ENCODE data around the gene TPRN. TPM values are rescaled to one million over a fixed set of nuclear protein-coding genes. Genes with fewer than 3 reads are reported as not detected.
A peak's percentile ranks its signal among the peaks of the same experiment; 100 is the strongest.
"Not testable (repeated sequence)": the region's sequence is repeated elsewhere in the genome, so short reads cannot be mapped to it uniquely, and the experiment has no call there.

Gene TPRN
- polyA plus RNA-seq, 4 donors = 34.1 to 98.4 (median 65.9) TPM

DNA sequence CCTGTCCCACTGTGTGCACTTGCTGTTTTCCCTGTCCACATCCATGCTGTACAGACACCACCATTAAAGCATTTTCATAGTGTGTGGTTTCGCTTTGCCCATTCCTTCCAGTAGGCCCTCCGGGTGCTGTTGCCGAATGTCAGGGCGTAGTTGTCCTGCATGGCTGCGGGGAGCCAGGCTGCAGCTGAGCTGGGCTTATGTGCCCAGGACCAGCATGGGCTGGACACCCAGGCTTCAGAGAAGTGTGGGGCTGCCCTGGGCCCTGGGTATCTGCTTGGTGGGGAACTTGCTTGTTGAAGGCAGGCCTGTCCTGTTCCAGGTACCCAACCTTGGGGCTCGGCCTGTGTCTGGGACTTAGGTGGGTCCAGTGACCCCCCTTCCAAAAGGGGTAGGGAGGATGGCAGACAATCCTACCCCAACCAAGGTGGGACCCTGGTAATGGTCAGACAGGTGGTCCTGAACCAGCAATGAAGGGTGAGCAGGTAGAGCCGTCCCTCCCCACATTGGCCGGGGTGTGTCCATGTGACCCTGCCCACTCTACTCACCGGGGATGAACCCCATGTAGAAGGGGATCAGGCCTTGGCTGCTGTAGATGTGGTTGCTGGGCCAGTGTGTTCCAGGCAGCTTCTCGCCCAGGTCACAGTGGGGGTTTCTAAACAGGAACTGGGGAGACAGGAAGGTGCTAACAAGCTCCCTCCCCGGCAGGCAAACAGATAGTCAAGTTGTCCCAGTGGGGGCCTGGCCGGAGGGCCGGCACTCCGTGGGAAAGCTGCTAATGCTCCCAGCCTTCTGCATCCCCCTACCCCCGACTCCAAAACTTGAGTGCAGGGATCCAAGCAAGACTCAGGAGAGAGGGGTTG lies 43.3 kb upstream of the TPRN start:
- Histone ChIP-seq H3K9me3 (ENCODE audit: control insufficient read depth in 2 of 2, insufficient read depth in 1 of 2, low read depth in 1 of 2, low read length in 1 of 2) (no peaks in the 10 kb centered on the region), H3K4me1 (ENCODE audit: control insufficient read depth in 3 of 3, insufficient read depth in 2 of 3, low read depth in 1 of 3, low read length in 2 of 3) (peaks cover 0 to 36% (median 4%) of the 10 kb centered on the region in 3 donors), H3K27me3 (ENCODE audit: control insufficient read depth in 3 of 3, insufficient read depth in 3 of 3, low read length in 3 of 3) (no peaks in the 10 kb centered on the region), H3K27ac (ENCODE audit: low read depth in 1 of 3, low read length in 2 of 3) (peak overlapping the region in 1 of 3 donors; percentile 5), H3K4me3 (ENCODE audit: low read depth in 1 of 3, low read length in 3 of 3) (peak overlapping the region in 1 of 3 donors; percentile 96), H3K36me3 (ENCODE audit: control insufficient read depth in 3 of 3, insufficient read depth in 2 of 3, low read depth in 1 of 3, low read length in 3 of 3) (peaks cover 4 to 30% (median 9%) of the 10 kb centered on the region in 3 donors)
- peak in 1 of 2 donors; percentile 27 for DNase-seq
- WGBS, 3 donors = 47 to 62% (median 57%) methylated on average over 15 of the region's 15 CpGs
- FAIRE-seq = no peak

DNA sequence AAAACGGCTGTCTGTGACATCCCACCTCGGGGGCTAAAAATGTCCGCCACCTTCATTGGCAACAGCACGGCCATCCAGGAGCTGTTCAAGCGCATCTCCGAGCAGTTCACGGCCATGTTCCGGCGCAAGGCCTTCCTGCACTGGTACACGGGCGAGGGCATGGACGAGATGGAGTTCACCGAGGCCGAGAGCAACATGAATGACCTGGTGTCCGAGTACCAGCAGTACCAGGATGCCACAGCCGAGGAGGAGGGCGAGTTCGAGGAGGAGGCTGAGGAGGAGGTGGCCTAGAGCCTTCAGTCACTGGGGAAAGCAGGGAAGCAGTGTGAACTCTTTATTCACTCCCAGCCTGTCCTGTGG lies 42.7 kb upstream of the TPRN start:
- DNase-seq; H3K9me3 ChIP-seq (ENCODE audit: control insufficient read depth in 2 of 2, insufficient read depth in 1 of 2, low read depth in 1 of 2, low read length in 1 of 2); H3K27ac ChIP-seq (ENCODE audit: low read depth in 1 of 3, low read length in 2 of 3); H3K27me3 ChIP-seq (ENCODE audit: control insufficient read depth in 3 of 3, insufficient read depth in 3 of 3, low read length in 3 of 3); FAIRE-seq: not testable (repeated sequence)
- Histone ChIP-seq H3K36me3 (ENCODE audit: control insufficient read depth in 3 of 3, insufficient read depth in 2 of 3, low read depth in 1 of 3, low read length in 3 of 3) (peaks cover 4 to 36% (median 9%) of the 10 kb centered on the region in 3 donors), H3K4me3 (ENCODE audit: low read depth in 1 of 3, low read length in 3 of 3) (peak overlapping the region in 2 of 3 donors; percentile 91 to 96), H3K4me1 (ENCODE audit: control insufficient read depth in 3 of 3, insufficient read depth in 2 of 3, low read depth in 1 of 3, low read length in 2 of 3) (peaks cover 0 to 42% (median 4%) of the 10 kb centered on the region in 3 donors)
- WGBS, 3 donors = 51 to 83% (median 67%) methylated on average over 15 to 18 of the region's 18 CpGs

DNA sequence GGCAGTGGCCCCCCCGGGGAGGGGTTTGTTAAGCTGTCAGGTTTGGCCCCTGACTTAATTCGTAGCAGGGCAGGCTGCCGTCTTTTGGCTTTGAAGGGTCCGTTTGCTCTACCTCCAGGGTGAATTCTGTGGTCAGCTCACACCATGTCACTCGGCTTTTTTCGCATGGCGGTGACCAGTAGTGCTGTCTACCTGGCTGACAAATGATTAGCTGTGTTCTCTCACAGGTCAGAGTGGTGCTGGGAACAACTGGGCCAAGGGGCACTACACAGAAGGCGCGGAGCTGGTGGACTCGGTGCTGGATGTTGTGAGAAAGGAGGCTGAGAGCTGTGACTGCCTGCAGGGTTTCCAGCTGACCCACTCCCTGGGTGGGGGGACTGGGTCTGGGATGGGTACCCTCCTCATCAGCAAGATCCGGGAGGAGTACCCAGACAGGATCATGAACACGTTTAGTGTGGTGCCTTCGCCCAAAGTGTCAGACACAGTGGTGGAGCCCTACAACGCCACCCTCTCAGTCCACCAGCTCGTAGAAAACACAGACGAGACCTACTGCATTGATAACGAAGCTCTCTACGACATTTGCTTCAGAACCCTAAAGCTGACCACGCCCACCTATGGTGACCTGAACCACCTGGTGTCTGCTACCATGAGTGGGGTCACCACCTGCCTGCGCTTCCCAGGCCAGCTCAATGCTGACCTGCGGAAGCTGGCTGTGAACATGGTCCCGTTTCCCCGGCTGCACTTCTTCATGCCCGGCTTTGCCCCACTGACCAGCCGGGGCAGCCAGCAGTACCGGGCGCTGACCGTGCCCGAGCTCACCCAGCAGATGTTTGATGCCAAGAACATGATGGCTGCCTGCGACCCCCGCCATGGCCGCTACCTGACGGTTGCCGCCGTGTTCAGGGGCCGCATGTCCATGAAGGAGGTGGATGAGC lies 42.0 kb upstream of the TPRN start:
- Histone ChIP-seq H3K4me3 (ENCODE audit: low read depth in 1 of 3, low read length in 3 of 3) (peak overlapping the region; percentile 88 to 96 (median 91)), H3K27ac (ENCODE audit: low read depth in 1 of 3, low read length in 2 of 3) (peak overlapping the region; percentile 82 to 96 (median 89)), H3K27me3 (ENCODE audit: control insufficient read depth in 3 of 3, insufficient read depth in 3 of 3, low read length in 3 of 3) (no peaks in the 10 kb centered on the region), H3K36me3 (ENCODE audit: control insufficient read depth in 3 of 3, insufficient read depth in 2 of 3, low read depth in 1 of 3, low read length in 3 of 3) (peaks cover 4 to 39% (median 9%) of the 10 kb centered on the region in 3 donors), H3K4me1 (ENCODE audit: control insufficient read depth in 3 of 3, insufficient read depth in 2 of 3, low read depth in 1 of 3, low read length in 2 of 3) (peaks cover 0 to 49% (median 4%) of the 10 kb centered on the region in 3 donors), H3K9me3 (ENCODE audit: control insufficient read depth in 2 of 2, insufficient read depth in 1 of 2, low read depth in 1 of 2, low read length in 1 of 2) (no peaks in the 10 kb centered on the region)
- FAIRE-seq (no peak), DNase-seq (no peak)
- WGBS, 3 donors = 16 to 60% (median 35%) methylated on average over 36 of the region's 36 CpGs

DNA sequence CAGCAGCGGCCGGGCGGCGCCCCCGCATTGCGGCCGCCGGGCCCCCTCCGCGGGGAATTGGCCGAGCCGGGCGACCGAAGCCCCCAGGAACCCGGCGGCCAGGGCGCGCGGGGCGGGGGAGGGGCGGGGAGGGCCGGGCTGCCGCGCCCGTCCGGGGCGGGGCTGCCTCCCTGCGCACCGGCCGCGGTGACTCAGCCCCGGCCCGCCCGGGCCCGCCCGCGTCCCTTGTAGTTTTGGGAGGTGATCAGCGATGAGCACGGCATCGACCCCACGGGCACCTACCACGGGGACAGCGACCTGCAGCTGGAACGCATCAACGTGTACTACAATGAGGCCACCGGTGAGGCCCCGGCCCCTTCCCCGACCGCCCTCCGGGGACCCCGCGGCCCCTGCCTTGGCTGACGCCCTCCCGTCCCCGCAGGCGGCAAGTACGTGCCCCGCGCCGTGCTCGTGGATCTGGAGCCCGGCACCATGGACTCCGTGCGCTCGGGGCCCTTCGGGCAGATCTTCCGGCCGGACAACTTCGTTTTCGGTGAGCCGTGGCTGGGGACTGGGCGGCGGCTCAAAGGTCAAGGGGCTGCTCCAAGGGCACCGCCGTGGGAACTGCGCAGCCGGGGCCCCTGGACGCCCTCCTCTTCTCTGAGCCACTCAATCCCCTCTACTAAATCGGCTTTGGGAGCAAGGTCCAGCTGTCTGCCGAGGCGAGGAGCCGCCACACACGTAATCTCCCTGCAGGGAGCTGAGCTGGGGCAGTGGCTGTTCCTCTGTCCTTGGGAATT lies 41.1 kb upstream of the TPRN start:
- Histone ChIP-seq H3K27me3 (ENCODE audit: control insufficient read depth in 3 of 3, insufficient read depth in 3 of 3, low read length in 3 of 3) (no peaks in the 10 kb centered on the region), H3K36me3 (ENCODE audit: control insufficient read depth in 3 of 3, insufficient read depth in 2 of 3, low read depth in 1 of 3, low read length in 3 of 3) (peaks cover 4 to 39% (median 9%) of the 10 kb centered on the region in 3 donors), H3K4me3 (ENCODE audit: low read depth in 1 of 3, low read length in 3 of 3) (peak overlapping the region; percentile 88 to 96 (median 91)), H3K27ac (ENCODE audit: low read depth in 1 of 3, low read length in 2 of 3) (peak overlapping the region; percentile 89 to 96 (median 92)), H3K9me3 (ENCODE audit: control insufficient read depth in 2 of 2, insufficient read depth in 1 of 2, low read depth in 1 of 2, low read length in 1 of 2) (no peaks in the 10 kb centered on the region), H3K4me1 (ENCODE audit: control insufficient read depth in 3 of 3, insufficient read depth in 2 of 3, low read depth in 1 of 3, low read length in 2 of 3) (peaks cover 0 to 58% (median 6%) of the 10 kb centered on the region in 3 donors)
- FAIRE-seq (no peak), DNase-seq (peak; percentile 75 to 76)
- WGBS, 3 donors = 0 to 2% (median 1%) methylated on average over 41 to 83 of the region's 83 CpGs

DNA sequence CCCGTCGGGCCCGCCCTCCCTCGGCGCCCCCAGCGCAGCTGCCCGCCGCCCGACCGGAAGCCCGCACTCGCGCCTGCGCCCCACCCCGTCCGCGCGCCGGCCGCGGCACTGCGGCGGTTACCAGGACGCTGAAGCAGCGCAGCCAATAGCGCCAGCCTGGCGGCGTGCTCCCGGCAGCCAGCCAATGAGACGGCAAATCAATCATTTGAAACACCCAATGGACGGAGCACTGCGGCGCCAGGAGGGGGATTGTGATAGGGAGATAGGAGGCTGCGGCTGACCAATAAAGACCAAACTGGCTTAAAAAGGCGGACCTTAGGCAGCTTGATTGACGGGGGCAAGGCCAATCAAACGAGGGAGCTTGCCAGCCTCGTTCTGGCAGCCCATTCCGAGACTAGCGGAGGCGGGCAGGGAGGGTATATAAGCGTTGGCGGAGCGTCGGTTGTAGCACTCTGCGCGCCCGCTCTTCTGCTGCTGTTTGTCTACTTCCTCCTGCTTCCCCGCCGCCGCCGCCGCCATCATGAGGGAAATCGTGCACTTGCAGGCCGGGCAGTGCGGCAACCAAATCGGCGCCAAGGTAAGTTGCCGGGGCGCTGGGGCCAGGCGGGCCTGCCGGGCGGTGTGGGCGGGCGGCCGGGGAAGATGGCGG lies 40.4 kb upstream of the TPRN start, which contains the start of gene TUBB4B:
TUBB4B (plus strand) TSS at position 447 of the 649 bp plus-strand sequence; CDS start at position 521, 74 bp downstream.
- H3K4me1 ChIP-seq (ENCODE audit: control insufficient read depth in 3 of 3, insufficient read depth in 2 of 3, low read depth in 1 of 3, low read length in 2 of 3) = peaks cover 0 to 61% (median 7%) of the 10 kb centered on the region in 3 donors
- H3K27me3 ChIP-seq (ENCODE audit: control insufficient read depth in 3 of 3, insufficient read depth in 3 of 3, low read length in 3 of 3) = no peaks in the 10 kb centered on the region
- peak within 1 kb of the TSS; percentile 88 to 96 (median 91) for H3K4me3 ChIP-seq (ENCODE audit: low read depth in 1 of 3, low read length in 3 of 3)
- DNase-seq (peak; percentile 99 to 100), FAIRE-seq (peak; percentile 39)
- WGBS, 3 donors = 0 to 1% (median 0%) methylated on average over 55 to 67 of the region's 67 CpGs
- no peaks in the 10 kb centered on the region for H3K9me3 ChIP-seq (ENCODE audit: control insufficient read depth in 2 of 2, insufficient read depth in 1 of 2, low read depth in 1 of 2, low read length in 1 of 2)
- peak within 1 kb of the TSS; percentile 96 to 98 (median 98) for H3K27ac ChIP-seq (ENCODE audit: low read depth in 1 of 3, low read length in 2 of 3)
- H3K36me3 ChIP-seq (ENCODE audit: control insufficient read depth in 3 of 3, insufficient read depth in 2 of 3, low read depth in 1 of 3, low read length in 3 of 3) = peaks cover 4 to 39% (median 9%) of the 10 kb centered on the region in 3 donors

DNA sequence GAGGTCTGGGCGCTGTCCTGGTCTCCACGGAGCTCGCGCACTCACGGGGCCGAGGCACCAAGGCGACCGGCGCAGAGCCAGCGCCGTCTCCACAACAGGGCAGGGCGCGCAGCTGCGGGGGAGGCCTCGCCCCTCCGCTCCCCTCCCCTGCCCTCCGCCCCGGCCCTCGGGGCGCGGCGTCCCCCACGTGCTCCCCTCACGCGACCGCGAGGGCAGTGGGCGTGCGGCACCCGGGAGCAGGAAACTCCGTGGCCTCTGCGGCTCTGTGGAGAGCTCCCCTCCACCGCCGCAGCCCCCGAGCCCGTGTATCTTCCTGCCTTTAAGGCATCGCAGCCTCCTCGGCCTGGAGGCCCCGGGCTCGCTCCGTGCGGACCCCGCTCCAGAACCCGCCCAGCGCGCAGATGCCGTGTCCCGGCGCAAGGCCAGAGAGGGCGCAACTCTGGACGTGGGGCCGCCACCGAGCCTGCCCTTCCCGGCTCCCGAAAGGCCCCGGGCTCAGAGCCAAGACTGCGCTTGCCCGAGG lies 39.8 kb upstream of the TPRN start:
- WGBS, 3 donors = 0% methylated on average over 42 to 58 of the region's 58 CpGs
- H3K36me3 ChIP-seq (ENCODE audit: control insufficient read depth in 3 of 3, insufficient read depth in 2 of 3, low read depth in 1 of 3, low read length in 3 of 3) = peaks cover 4 to 43% (median 9%) of the 10 kb centered on the region in 3 donors
- H3K27ac ChIP-seq (ENCODE audit: low read depth in 1 of 3, low read length in 2 of 3) = peak overlapping the region; percentile 96 to 98 (median 98)
- peak overlapping the region; percentile 62 to 71 (median 65) for H3K4me3 ChIP-seq (ENCODE audit: low read depth in 1 of 3, low read length in 3 of 3)
- DNase-seq (peak; percentile 75 to 93), FAIRE-seq (no peak)
- H3K4me1 ChIP-seq (ENCODE audit: control insufficient read depth in 3 of 3, insufficient read depth in 2 of 3, low read depth in 1 of 3, low read length in 2 of 3) = peaks cover 0 to 65% (median 7%) of the 10 kb centered on the region in 3 donors
- no peaks in the 10 kb centered on the region for H3K27me3 ChIP-seq (ENCODE audit: control insufficient read depth in 3 of 3, insufficient read depth in 3 of 3, low read length in 3 of 3)
- H3K9me3 ChIP-seq (ENCODE audit: control insufficient read depth in 2 of 2, insufficient read depth in 1 of 2, low read depth in 1 of 2, low read length in 1 of 2) = no peaks in the 10 kb centered on the region

DNA sequence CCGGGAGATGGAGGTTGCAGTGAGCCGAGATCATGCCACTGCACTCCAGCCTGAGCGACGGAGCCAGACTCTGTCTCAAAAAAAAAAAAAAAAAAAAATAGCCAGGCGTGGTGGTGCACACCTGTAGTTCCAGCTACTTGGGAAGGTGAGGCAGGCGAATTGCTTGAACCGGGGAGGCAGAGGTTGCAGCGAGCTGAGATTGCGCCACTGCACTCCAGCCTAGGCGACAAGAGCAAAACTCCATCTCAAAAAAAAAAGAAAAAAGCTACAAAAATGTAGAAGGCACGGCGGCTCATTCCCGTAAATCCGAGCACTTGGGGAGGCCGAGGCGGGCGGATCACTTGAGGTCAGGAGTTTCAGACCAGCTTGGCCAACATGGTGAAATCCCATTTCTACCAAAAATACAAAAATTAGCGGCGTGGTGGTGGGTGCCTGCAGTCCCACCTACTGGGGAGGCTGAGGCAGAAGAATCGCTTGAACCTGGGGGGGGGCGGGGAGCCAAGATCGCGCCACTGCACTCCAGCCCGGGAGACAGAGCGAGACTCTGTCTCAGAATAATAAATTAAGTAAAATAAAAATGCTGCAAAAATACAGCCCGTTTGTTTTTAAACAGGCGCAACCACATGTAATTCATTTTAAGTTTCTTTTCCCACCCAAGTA lies 39.1 kb upstream of the TPRN start:
- H3K4me3 ChIP-seq (ENCODE audit: low read depth in 1 of 3, low read length in 3 of 3) = peak overlapping the region; percentile 62 to 71 (median 65)
- peaks cover 0 to 67% (median 7%) of the 10 kb centered on the region in 3 donors for H3K4me1 ChIP-seq (ENCODE audit: control insufficient read depth in 3 of 3, insufficient read depth in 2 of 3, low read depth in 1 of 3, low read length in 2 of 3)
- not testable (repeated sequence) for H3K27me3 ChIP-seq (ENCODE audit: control insufficient read depth in 3 of 3, insufficient read depth in 3 of 3, low read length in 3 of 3); H3K9me3 ChIP-seq (ENCODE audit: control insufficient read depth in 2 of 2, insufficient read depth in 1 of 2, low read depth in 1 of 2, low read length in 1 of 2); FAIRE-seq; DNase-seq
- whole genome bisulfite sequencing, 3 donors = 34 to 46% (median 40%) methylated on average over 23 to 27 of the region's 27 CpGs
- H3K27ac ChIP-seq (ENCODE audit: low read depth in 1 of 3, low read length in 2 of 3) = peak overlapping the region; percentile 96 to 98 (median 98)
- H3K36me3 ChIP-seq (ENCODE audit: control insufficient read depth in 3 of 3, insufficient read depth in 2 of 3, low read depth in 1 of 3, low read length in 3 of 3) = peaks cover 4 to 50% (median 9%) of the 10 kb centered on the region in 3 donors

Measured in small intestine (tissue), 7 donors.